Frontal cortex (tissue), 4 donors: Measurements from ENCODE around the gene F11R. TPM values are rescaled to one million over a fixed set of nuclear protein-coding genes. Genes with fewer than 3 reads are reported as not detected.
"Not testable (repeated sequence)": the region's sequence is repeated elsewhere in the genome, so short reads cannot be mapped to it uniquely, and the experiment has no call there.

ENCODE experiments used
- DNase-seq, 2 donors: peaks; one replicate each; pipeline ENCODE4 v3.0.0; 2012; ENCODE audit warnings: low spot score in 2 of 2
- FAIRE-seq: peaks from 2 replicates; lab custom pipeline; 2012; peaks lifted over from hg19 to GRCh38; lab: Jason Lieb, UNC
- total RNA-seq: library from RNA; depleted of rRNA; stranded (reverse); fragments of >200 nt; gene quantifications from one replicate; pipeline ENCODE4 v1.2.3, GENCODE V29; 2014
- donor health status: control.
- donor health status: control.
- donor health status: control.

Gene F11R
- total RNA-seq, 1 donor from 2014 or later: 9.4 TPM

- not testable (repeated sequence) for FAIRE-seq, DNase-seq
Measured at GRCh38 chr1:161017181-161017580, 3.8 kb downstream of the F11R start.

GRCh38 chr1:161016683-161017082, 4.3 kb downstream of the F11R start:
- not testable (repeated sequence) for DNase-seq, FAIRE-seq

- FAIRE-seq (no peak), DNase-seq (no peak)
Measured at GRCh38 chr1:161013488-161014230, 7.3 kb downstream of the F11R start.

GRCh38 chr1:161013131-161013487, 7.8 kb downstream of the F11R start:
- FAIRE-seq (no peak), DNase-seq (no peak)

- no peak for DNase-seq
- no peak for FAIRE-seq
Measured at GRCh38 chr1:161012420-161012819, 8.5 kb downstream of the F11R start.

DNA sequence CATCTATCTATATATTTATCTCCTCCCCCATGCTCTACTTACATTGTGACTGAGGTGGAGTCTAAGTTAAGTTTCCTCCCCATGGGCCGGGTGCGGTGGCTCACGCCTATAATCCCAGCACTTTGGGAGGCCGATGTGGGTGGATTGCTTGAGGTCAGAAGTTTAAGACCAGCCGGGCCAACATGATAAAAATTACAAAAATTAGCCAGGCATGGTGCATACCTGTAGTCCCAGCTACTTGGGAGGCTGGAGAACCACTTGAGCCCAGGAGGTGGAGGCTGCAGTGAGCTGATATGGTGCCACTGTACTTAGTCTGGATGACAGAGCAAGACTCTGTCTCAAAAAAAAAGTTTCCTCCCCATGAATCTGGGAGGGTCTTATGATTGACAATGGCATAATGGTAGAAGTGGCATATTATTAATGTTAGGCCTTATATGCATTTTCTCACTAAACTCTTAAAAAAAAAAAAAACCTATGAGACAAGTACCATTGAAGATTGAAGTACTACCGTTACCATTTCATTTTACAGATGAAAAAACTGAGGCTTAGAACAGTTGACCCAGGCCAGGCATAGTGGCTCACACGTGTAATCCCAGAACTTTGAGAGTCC, 11.2 kb downstream of the F11R start:
- DNase-seq (no peak), FAIRE-seq (no peak)

DNA sequence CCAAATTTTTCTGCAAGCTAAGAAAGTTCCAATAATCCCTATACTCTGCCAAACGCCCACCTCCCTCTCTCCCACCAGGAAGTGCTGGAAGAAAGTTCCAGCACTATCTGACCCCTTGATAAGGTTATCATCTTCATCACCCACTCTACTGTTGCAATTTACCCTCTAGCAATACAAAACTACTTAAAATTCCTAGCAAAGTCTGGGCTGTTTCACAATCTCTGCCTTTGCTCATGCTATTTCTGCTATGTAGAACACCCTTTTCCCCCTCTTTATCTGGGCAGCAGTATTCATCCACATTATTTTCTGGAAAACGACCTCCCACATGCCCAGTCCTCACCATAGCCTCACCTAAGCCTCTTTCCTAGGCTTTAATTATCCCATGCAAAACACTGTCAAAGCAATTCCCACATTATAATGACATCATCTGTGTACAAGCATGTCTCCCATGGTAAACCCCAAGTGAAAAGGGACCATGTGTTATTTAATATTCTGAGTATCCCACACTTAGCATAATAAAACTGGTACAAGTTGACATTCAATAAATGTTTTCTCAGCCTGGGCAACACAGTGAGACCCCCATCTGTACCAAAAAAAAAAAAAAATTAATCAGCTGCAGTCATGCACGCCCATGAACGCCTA, 12.0 kb downstream of the F11R start:
- DNase-seq (no peak), FAIRE-seq (no peak)

DNA sequence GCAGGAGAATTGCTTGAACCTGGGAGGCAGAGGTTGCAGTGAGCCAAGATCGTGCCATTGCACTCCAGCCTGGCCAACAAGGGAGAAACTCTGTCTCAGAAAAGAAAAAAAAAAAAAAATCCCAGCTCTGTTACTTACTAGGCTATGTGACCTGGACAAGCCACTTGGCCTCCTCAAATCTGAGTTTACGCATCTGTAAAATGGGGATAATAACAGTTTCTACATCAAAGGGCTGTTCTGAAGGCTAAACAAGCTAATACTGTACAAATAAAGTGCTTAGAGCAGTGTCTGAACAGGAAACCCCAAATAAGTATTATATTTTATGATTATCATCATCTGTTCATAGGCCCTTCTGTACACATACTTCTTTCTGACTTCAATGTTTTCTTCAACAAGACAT, 13.6 kb downstream of the F11R start:
- DNase-seq (no peak), FAIRE-seq (no peak)

GRCh38 chr1:161006563-161006962, 14.4 kb downstream of the F11R start:
- FAIRE-seq: no peak
- no peak for DNase-seq

DNA sequence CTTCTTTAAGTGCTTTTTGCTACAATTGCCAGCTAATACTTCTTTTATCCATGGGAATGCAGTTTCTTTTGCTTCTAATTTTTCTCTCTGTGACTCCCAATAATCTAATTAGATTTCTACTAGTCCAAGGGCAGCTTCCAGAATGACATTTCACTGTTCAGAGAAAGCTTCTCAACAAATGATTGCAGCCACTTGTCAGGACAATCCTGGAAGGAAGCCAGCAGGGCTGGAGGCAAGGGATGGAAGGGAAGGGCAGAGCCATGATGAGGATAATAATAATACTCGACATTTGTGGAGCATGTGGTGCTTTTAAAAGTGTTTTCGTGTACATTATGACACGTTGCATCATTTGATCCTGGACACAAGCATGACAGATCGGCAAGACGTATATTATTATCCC, 19.4 kb downstream of the F11R start:
- DNase-seq (no peak), FAIRE-seq (no peak)

- DNase-seq (no peak), FAIRE-seq (no peak)
Measured at GRCh38 chr1:161000736-161001480, 20.0 kb downstream of the F11R start.

GRCh38 chr1:160999376-160999775, 21.6 kb downstream of the F11R start:
- DNase-seq (no peak), FAIRE-seq (no peak)

DNA sequence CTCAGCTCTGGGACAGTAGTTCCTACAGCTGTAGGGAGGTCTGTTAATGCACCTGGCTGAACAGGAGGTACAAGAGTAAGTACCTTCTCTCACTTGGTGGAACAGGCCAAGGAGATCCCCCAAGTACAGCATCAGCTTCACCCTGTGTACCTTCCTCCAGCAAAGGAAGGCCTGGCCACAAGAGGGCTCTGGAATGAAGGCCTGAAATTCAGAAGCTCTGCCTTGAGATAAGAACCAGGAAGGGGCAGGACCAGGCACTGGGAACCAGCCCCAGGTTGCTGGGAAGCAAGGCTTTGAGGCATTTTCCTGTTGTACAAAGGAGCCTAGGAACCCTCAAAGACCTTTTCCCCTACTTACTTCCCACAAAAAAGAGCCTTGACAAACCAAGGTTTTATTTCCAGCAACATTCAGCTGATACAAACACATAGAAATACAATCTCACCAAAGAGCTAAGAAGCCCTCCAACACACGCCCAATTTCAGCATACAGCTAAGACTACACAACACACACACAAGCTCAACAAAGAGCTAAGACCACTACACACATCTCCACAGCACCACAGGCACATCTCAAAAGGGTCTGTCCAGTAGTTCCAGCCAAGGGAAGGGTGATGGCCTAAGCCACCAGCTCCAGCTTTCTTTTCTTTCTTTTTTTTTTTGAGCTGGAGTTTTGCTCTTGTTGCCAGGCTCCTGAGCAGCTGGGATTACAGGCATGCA, 23.5 kb downstream of the F11R start:
- no peak for FAIRE-seq

GRCh38 chr1:160996178-160996577, 24.8 kb downstream of the F11R start:
- DNase-seq (no peak), FAIRE-seq (no peak)

More for the DNA sequence above, 23.5 kb downstream of the F11R start:
- peak; percentile 34 to 63 for DNase-seq

- FAIRE-seq (no peak), DNase-seq (no peak)
Measured at GRCh38 chr1:160993544-160994193, 27.3 kb downstream of the F11R start.

DNA sequence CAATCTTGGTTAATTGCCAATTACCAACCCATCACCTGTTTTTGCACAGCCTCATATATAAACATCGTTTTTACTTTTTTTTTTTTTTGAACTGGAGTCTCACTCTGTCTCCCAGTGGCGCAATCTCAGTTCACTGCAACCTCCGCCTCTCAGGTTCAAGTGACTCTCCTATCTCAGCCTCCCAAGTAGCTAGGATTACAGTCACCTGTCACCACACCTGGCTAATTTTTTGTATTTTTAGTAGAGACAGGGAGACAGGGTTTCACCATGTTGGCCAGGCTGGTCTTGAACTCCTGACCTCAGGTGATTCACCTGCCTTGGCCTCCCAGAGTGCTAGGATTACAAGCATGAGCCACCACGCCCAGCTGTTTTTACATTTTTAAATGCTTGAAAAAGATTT, 28.9 kb downstream of the F11R start:
- FAIRE-seq, DNase-seq: not testable (repeated sequence)

DNA sequence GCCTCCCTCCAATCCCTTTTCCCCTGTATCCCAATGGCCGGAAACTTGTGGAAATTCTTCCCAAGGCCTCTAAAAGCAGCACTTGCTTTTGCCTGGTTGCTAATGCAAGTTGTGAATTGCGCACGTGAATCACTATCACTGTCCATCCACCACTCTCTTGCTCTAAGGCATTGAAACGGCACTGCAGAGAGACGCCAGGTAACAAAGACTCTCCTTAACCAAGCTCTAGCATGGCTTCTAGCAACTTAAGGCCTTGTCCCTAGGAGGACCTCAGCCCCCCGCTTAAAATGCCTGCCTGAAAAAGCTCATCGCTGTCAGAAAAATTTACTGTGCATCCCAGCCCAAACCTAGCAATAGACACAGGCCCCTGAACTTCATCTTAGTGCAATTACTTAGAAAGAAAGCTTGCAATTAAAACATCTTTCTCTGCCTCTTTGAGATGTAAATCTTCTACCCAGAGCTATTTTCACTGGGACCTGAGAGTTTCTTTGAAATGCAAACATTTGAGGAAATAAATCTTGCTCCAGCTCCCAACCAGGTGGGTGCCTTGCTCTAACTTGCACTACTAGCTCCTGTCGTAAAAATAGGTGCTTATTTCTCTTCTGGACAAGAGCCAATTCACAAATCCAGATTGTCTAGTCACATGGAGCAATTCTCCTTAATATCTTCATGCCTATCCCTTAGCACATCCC, 33.4 kb downstream of the F11R start:
- FAIRE-seq: no peak
- no peak for DNase-seq

- FAIRE-seq (no peak), DNase-seq (no peak)
Measured at GRCh38 chr1:160985723-160986122, 35.2 kb downstream of the F11R start.
